ENCODE measurements around the gene PAX2.

Gene PAX2

GRCh38 chr10:100864036-100864885 is 118.9 kb downstream of the PAX2 start:
- DNase-seq: no peak

GRCh38 chr10:100864978-100865377 is 119.6 kb downstream of the PAX2 start:
- no peak for DNase-seq

GRCh38 chr10:100866010-100866409 is 120.6 kb downstream of the PAX2 start:
- no peak for DNase-seq

- DNase-seq: no peak
These were observed 121.3 kb downstream of the PAX2 start for GRCh38 chr10:100866575-100867098.

- DNase-seq: no peak
These were observed 122.0 kb downstream of the PAX2 start for GRCh38 chr10:100867261-100867963.

GRCh38 chr10:100868382-100868781 is 123.0 kb downstream of the PAX2 start:
- DNase-seq: no peak

GRCh38 chr10:100869399-100869798 is 124.0 kb downstream of the PAX2 start:
- no peak for DNase-seq

- DNase-seq: peak; percentile 25 to 35
These were observed 126.8 kb downstream of the PAX2 start for GRCh38 chr10:100872034-100872791.

- no peak for DNase-seq
These were observed 127.9 kb downstream of the PAX2 start for GRCh38 chr10:100873146-100873826.

- DNase-seq: no peak
These were observed 128.5 kb downstream of the PAX2 start for GRCh38 chr10:100873827-100874326.

- DNase-seq: no peak
These were observed 129.5 kb downstream of the PAX2 start for GRCh38 chr10:100874702-100875483.

GRCh38 chr10:100875484-100876166 is 130.2 kb downstream of the PAX2 start:
- no peak for DNase-seq

GRCh38 chr10:100876585-100877460 is 131.4 kb downstream of the PAX2 start:
- DNase-seq: no peak

- DNase-seq: no peak
These were observed 132.1 kb downstream of the PAX2 start for GRCh38 chr10:100877461-100877850.

GRCh38 chr10:100878291-100878910 is 133.0 kb downstream of the PAX2 start:
- peak; percentile 14 to 15 for DNase-seq

Measured in NCI-H2081 (cell line).